Pancreas (tissue), 10 donors: ENCODE data around the gene CYRIA. TPM values are rescaled to one million over a fixed set of nuclear protein-coding genes. Genes with fewer than 3 reads are reported as not detected.

Source experiments
- ATAC-seq, 4 donors: fragments of 200-7000 bp; cut with Tn5 transposase; one replicate each; pipeline versions ENCODE4 v1.8.0 to v1.9.1; 2020; ENCODE audit warnings: mild to moderate bottlenecking in 4 of 4, moderate library complexity in 4 of 4
- DNase-seq, 6 donors: peaks; one replicate each; pipeline ENCODE4 v3.0.0-alpha.2; 2020
- FAIRE-seq: peaks from 2 replicates; lab custom pipeline; 2012; peaks lifted over from hg19 to GRCh38; lab: Jason Lieb, UNC
- H3K27ac ChIP-seq, 4 donors: fragments of 200-600 bp; sonication (generic); 1 replicate in 3 of 4; 2 replicates in 1 of 4; pipeline versions ENCODE4 v1.5.0 to v1.8.0; 2020
- H3K27me3 ChIP-seq, 4 donors: fragments of 200-600 bp; one replicate each; pipeline ENCODE4 v1.8.0; 2021
- H3K36me3 ChIP-seq, 3 donors: fragments of 200-600 bp; sonication (generic) in 1 of 3; one replicate each; pipeline versions ENCODE4 v1.5.0 to v1.8.0; 2020 to 2021
- H3K4me1 ChIP-seq, 3 donors: fragments of 200-600 bp; one replicate each; pipeline ENCODE4 v1.8.0; 2021
- H3K4me3 ChIP-seq, 4 donors: fragments of 200-600 bp; sonication (generic) in 2 of 4; one replicate each; pipeline versions ENCODE4 v1.5.0 to v1.8.0; 2020 to 2021
- H3K9me3 ChIP-seq, 4 donors: fragments of 200-600 bp; one replicate each; pipeline ENCODE4 v1.8.0; 2021
- CTCF ChIP-seq, 4 donors: fragments of 200-600 bp; sonication (generic) in 3 of 4; IDR thresholded peaks; one replicate each; pipeline versions ENCODE4 v1.5.0 to v1.8.0; 2021; ENCODE audit warnings: antibody characterized with exemption in 4 of 4
- WGBS, 2 donors: extraction: QIAGEN DNeasy Blood & Tissue Kit; methylation state at CpG; one replicate each; pipeline ENCODE4 v1.1.7; 2013; 5-methylcytosine and 5-hydroxymethylcytosine counted together
- intact Hi-C, 3 donors: fragments of 100-400 bp; cut with DNase I; formaldehyde crosslinking; loops; one replicate each; pipeline versions ENCODE4 v1.11.1 to v1.14.2; 2022
- polyA plus RNA-seq, 2 donors: library from polyadenylated mRNA; stranded (reverse); fragments of 200-250 nt; gene quantifications; one replicate each; pipeline ENCODE4 v1.2.3, GENCODE V29; 2013
- total RNA-seq, 6 donors: library from RNA; stranded (reverse); fragmentation: NEBNext Ultra II Directional in 4 of 6; extraction: Animal tissue kit (Norgen Biotek cat#: 25700) in 4 of 6; gene quantifications; one replicate each; pipeline versions ENCODE4 v1.2.1 to v1.2.4, GENCODE V29; 2021 to 2023
- donor health status: healthy with polysubstance abuse.
- donor health status: DM: no; HTN: no; CAD: no; lungs with moderate emphysema.
- donor health status: DM: no; HTN: no; CAD: no.
- donor health status: control.
- donor health status: control.
- donor health status: Bipolar disorder and iron deficiency.
- donor health status: DM: yes; HTN: yes; CAD: no.
- donor health status: DM: no; HTN: no; CAD: no.
- donor health status: DM: no; HTN: no; CAD: no.
- donor health status: DM: yes; HTN: yes; CAD: no.

CYRIA gene
- total and polyA plus RNA-seq, 8 donors = 0.65 to 7.6 (median 1.7) TPM

GRCh38 chr2:16682431-16683118, 16.9 kb upstream of the CYRIA start:
- Histone ChIP-seq H3K27ac (no peak overlapping the region), H3K4me3 (no peak overlapping the region), H3K9me3 (no peaks in the 10 kb centered on the region), H3K4me1 (no peaks in the 10 kb centered on the region), H3K27me3 (no peaks in the 10 kb centered on the region), H3K36me3 (no peaks in the 10 kb centered on the region)
- ATAC-seq = peak in 3 of 4 donors; percentile 31 to 69 (median 52)
- no peak for FAIRE-seq
- no peak for DNase-seq
- TF ChIP-seq CTCF (IDR thresholded peaks at IDR 0.05) = no peak
- WGBS, 2 donors = 75 to 76% methylated on average over 9 of the region's 9 CpGs
- intact Hi-C loops = no loop called here

- ATAC-seq (no peak), DNase-seq (no peak), FAIRE-seq (no peak)
- no peaks in the 10 kb centered on the region for H3K36me3 ChIP-seq
- 65 to 71% methylated on average over 5 of the region's 5 CpGs for WGBS, 2 donors
- no peak for TF ChIP-seq CTCF (IDR thresholded peaks at IDR 0.05)
- no peak overlapping the region for H3K27ac ChIP-seq
- no peak overlapping the region for H3K4me3 ChIP-seq
- intact Hi-C loops = no loop called here
- H3K4me1 ChIP-seq = no peaks in the 10 kb centered on the region
- H3K27me3 ChIP-seq = peaks cover 0 to 3% (median 0%) of the 10 kb centered on the region in 4 donors
- no peaks in the 10 kb centered on the region for H3K9me3 ChIP-seq
Measured at GRCh38 chr2:16680781-16681180, 15.1 kb upstream of the CYRIA start.

- no peaks in the 10 kb centered on the region for H3K9me3 ChIP-seq
- intact Hi-C loops = no loop called here
- no peaks in the 10 kb centered on the region for H3K36me3 ChIP-seq
- H3K4me1 ChIP-seq = no peaks in the 10 kb centered on the region
- TF ChIP-seq CTCF (IDR thresholded peaks at IDR 0.05) = no peak
- peaks cover 0 to 3% (median 0%) of the 10 kb centered on the region in 4 donors for H3K27me3 ChIP-seq
- WGBS, 2 donors = 44 to 62% methylated on average over 1 of the region's 1 CpG
- no peak overlapping the region for H3K4me3 ChIP-seq
- H3K27ac ChIP-seq = no peak overlapping the region
- FAIRE-seq (no peak), DNase-seq (no peak), ATAC-seq (no peak)
Measured at GRCh38 chr2:16680304-16680703, 14.7 kb upstream of the CYRIA start.

GRCh38 chr2:16678964-16679363, 13.3 kb upstream of the CYRIA start:
- Histone ChIP-seq H3K27me3 (peaks cover 0 to 3% (median 0%) of the 10 kb centered on the region in 4 donors), H3K27ac (no peak overlapping the region), H3K9me3 (no peaks in the 10 kb centered on the region), H3K36me3 (no peaks in the 10 kb centered on the region), H3K4me3 (no peak overlapping the region), H3K4me1 (no peaks in the 10 kb centered on the region)
- ATAC-seq (no peak), FAIRE-seq (no peak), DNase-seq (no peak)
- WGBS, 2 donors = 79 to 83% methylated on average over 4 of the region's 4 CpGs
- intact Hi-C loops = no loop called here
- no peak for TF ChIP-seq CTCF (IDR thresholded peaks at IDR 0.05)

- Histone ChIP-seq H3K27ac (no peak overlapping the region), H3K4me3 (no peak overlapping the region), H3K36me3 (no peaks in the 10 kb centered on the region), H3K27me3 (peaks cover 0 to 3% (median 0%) of the 10 kb centered on the region in 4 donors), H3K4me1 (no peaks in the 10 kb centered on the region), H3K9me3 (no peaks in the 10 kb centered on the region)
- intact Hi-C loops = no loop called here
- 62 to 77% methylated on average over 1 of the region's 1 CpG for WGBS, 2 donors
- no peak for ATAC-seq
- no peak for DNase-seq
- no peak for FAIRE-seq
- TF ChIP-seq CTCF (IDR thresholded peaks at IDR 0.05) = no peak
Measured at GRCh38 chr2:16677875-16678274, 12.2 kb upstream of the CYRIA start.
